ENCODE data around the gene CLECL1. TPM values are rescaled to one million over a fixed set of nuclear protein-coding genes. Genes with fewer than 3 reads are reported as not detected.

The CLECL1 gene
- total and polyA plus RNA-seq, 9 of the 15 experiments (the other 6 are each of a cell fraction or from before 2014, with no cell fraction given): 0.13 to 0.25 TPM; not detected in 7

- in situ Hi-C loops (cut with MboI): no loop called here
- Histone ChIP-seq H3K79me2 (ENCODE audit: control insufficient read depth, insufficient read depth, low read length) (no peaks in the 10 kb centered on the region), H3K36me3 (ENCODE audit: control insufficient read depth, insufficient read depth, low read length) (no peaks in the 10 kb centered on the region), H4K20me1 (replicated peaks; ENCODE audit: control insufficient read depth, insufficient read depth, low read length) (no peaks in the 10 kb centered on the region), H3K27me3 (ENCODE audit: control insufficient read depth in 2 of 2, insufficient read depth in 2 of 2, low read length in 2 of 2) (no peaks in the 10 kb centered on the region), H3K4me2 (ENCODE audit: insufficient read depth, low read length) (no peak overlapping the region), H3K4me1 (replicated peaks in 1 of 2; ENCODE audit: control insufficient read depth in 2 of 2, insufficient read depth in 2 of 2, low read length in 2 of 2) (no peaks in the 10 kb centered on the region; a peak in 1 of 5 replicates), H2AFZ (ENCODE audit: low read depth, low read length) (peak overlapping the region; percentile 73), H3K27ac (ENCODE audit: extremely low read depth, low read depth, low read length) (peak overlapping the region; percentile 52; the same call in 1 of the 3 replicates), H3K4me3 (no peak overlapping the region), H3K9ac (ENCODE audit: insufficient read depth in 1 of 2, low read depth in 2 of 2, low read length in 2 of 2) (0 out of 4 replicates have a peak overlapping the region, but pooled peaks of 1 of the 2 experiments have one; percentile 31), H3K9me3 (replicated peaks; ENCODE audit: control insufficient read depth, insufficient read depth, low read depth, low read length) (no peaks in the 10 kb centered on the region), H3K9me1 (ENCODE audit: control insufficient read depth, insufficient read depth, low read length) (no peaks in the 10 kb centered on the region)
- no peak for TF ChIP-seq ZNF121 (CRISPR knock-in tag; conservative IDR thresholded peaks at IDR 0.05)
- TF ChIP-seq ZNF324 (CRISPR knock-in tag; IDR thresholded peaks at IDR 0.05): no peak
- no peak for TF ChIP-seq FOS (IDR thresholded peaks at IDR 0.05; ENCODE audit: extremely low read depth, insufficient read length)
- TF ChIP-seq RCOR1 (IDR thresholded peaks at IDR 0.05; ENCODE audit: borderline replicate concordance in 1 of 2, low read depth in 2 of 2, low read length in 2 of 2): no peak
- TF ChIP-seq ZNF354B (CRISPR knock-in tag; IDR thresholded peaks at IDR 0.05): no peak
- WGBS (ENCODE audit: insufficient coverage, low coverage, missing lambda C conversion rate): 51% methylated on average over 5 of the region's 6 CpGs
- POLR2A ChIA-PET: interaction anchor here (0.6 kb wide), 1 partner anchor 20 kb away, joined by 3 read pairs; no protein-coding TSS in a partner anchor
- no peak for ATAC-seq
- BruUV-seq (replicated peaks): no TSS peak
- CTCF ChIA-PET (ENCODE audit: low intra/inter-chr PET ratio): no interaction called here
- DNase-seq (ENCODE audit: extremely low read depth in 1 of 4, low spot score in 3 of 4): no peak
- intact Hi-C loops (cut with micrococcal nuclease): no loop called here
- FAIRE-seq: no peak
These were observed 1.5 kb downstream of the CLECL1 start for GRCh38 chr12:9731393-9731792.

- no peaks in the 10 kb centered on the region for H3K27me3 ChIP-seq (ENCODE audit: control insufficient read depth in 2 of 2, insufficient read depth in 2 of 2, low read length in 2 of 2)
- no peaks in the 10 kb centered on the region for H4K20me1 ChIP-seq (replicated peaks; ENCODE audit: control insufficient read depth, insufficient read depth, low read length)
- ATAC-seq: no peak
- BruUV-seq (replicated peaks): no TSS peak
- DNase-seq (ENCODE audit: extremely low read depth in 1 of 4, low spot score in 3 of 4): no peak
- no peaks in the 10 kb centered on the region; a peak in 1 of 5 replicates for H3K4me1 ChIP-seq (replicated peaks in 1 of 2; ENCODE audit: control insufficient read depth in 2 of 2, insufficient read depth in 2 of 2, low read length in 2 of 2)
- POLR2A ChIA-PET: interaction anchor here (0.6 kb wide), 1 partner anchor 281 kb away, joined by 3 read pairs; no protein-coding TSS in a partner anchor
- no peak overlapping the region for H3K9ac ChIP-seq (ENCODE audit: insufficient read depth in 1 of 2, low read depth in 2 of 2, low read length in 2 of 2)
- 71% methylated on average over 5 of the region's 6 CpGs for WGBS (ENCODE audit: insufficient coverage, low coverage, missing lambda C conversion rate)
- H2AFZ ChIP-seq (ENCODE audit: low read depth, low read length): peak overlapping the region; percentile 73
- no peaks in the 10 kb centered on the region for H3K9me1 ChIP-seq (ENCODE audit: control insufficient read depth, insufficient read depth, low read length)
- H3K36me3 ChIP-seq (ENCODE audit: control insufficient read depth, insufficient read depth, low read length): no peaks in the 10 kb centered on the region
- no peaks in the 10 kb centered on the region for H3K79me2 ChIP-seq (ENCODE audit: control insufficient read depth, insufficient read depth, low read length)
- H3K27ac ChIP-seq (ENCODE audit: extremely low read depth, low read depth, low read length): no peak overlapping the region
- no peaks in the 10 kb centered on the region for H3K9me3 ChIP-seq (replicated peaks; ENCODE audit: control insufficient read depth, insufficient read depth, low read depth, low read length)
- FAIRE-seq: no peak
- H3K4me2 ChIP-seq (ENCODE audit: insufficient read depth, low read length): no peak overlapping the region
- intact Hi-C loops (cut with micrococcal nuclease): no loop called here
- CTCF ChIA-PET (ENCODE audit: low intra/inter-chr PET ratio): no interaction called here
- in situ Hi-C loops (cut with MboI): no loop called here
- no peak overlapping the region for H3K4me3 ChIP-seq
- TF ChIP-seq NR4A1 (CRISPR knock-in tag; IDR thresholded peaks at IDR 0.05) (no peak), NR4A1 (tag; IDR thresholded peaks at IDR 0.05) (no peak)
These were observed 2.3 kb downstream of the CLECL1 start for GRCh38 chr12:9730591-9730990.
